Ovary (tissue), 9 donors: ENCODE measurements around the gene SERPINA4. TPM values are rescaled to one million over a fixed set of nuclear protein-coding genes. Genes with fewer than 3 reads are reported as not detected.

Source experiments
- DNase-seq, 5 donors: peaks; one replicate each; pipeline ENCODE4 v3.0.0-alpha.2; 2019 to 2020
- H3K27ac ChIP-seq, 2 donors: fragments of 200-600 bp; one replicate each; pipeline versions ENCODE4 v1.5.1 to v1.8.0; 2019 to 2022
- H3K27me3 ChIP-seq: fragments of 200-600 bp; one replicate; pipeline ENCODE4 v1.8.0; 2022
- H3K36me3 ChIP-seq: fragments of 200-600 bp; sonication (generic); one replicate; pipeline ENCODE4 v1.5.1; 2019
- H3K4me1 ChIP-seq: one replicate; pipeline ENCODE4 v1.8.1; 2013; ENCODE audit warnings: mild to moderate bottlenecking, moderate library complexity; ENCODE audit not compliant: insufficient read depth
- H3K4me3 ChIP-seq: fragments of 200-600 bp; sonication (generic); one replicate; pipeline ENCODE4 v1.5.1; 2017
- H3K9me3 ChIP-seq, 2 donors: fragments of 200-600 bp in 1 of 2; sonication (generic) in 1 of 2; one replicate each; pipeline versions ENCODE4 v1.5.1 to v1.8.1; 2013 to 2019; ENCODE audit warnings: mild to moderate bottlenecking in 1 of 2, moderate library complexity in 1 of 2
- EP300 ChIP-seq: sonication (generic); formaldehyde crosslinking; IDR thresholded peaks from one replicate; pipeline ENCODE4 v1.6.1; 2017; ENCODE audit warnings: antibody characterized with exemption
- POLR2A ChIP-seq: fragments of 450-650 bp; IDR thresholded peaks from one replicate; pipeline ENCODE4 v1.6.1; 2017; ENCODE audit warnings: antibody characterized with exemption, mild to moderate bottlenecking, moderate library complexity
- WGBS, 3 donors: extraction: QIAGEN DNeasy Blood & Tissue Kit in 1 of 3; methylation state at CpG; one replicate each; pipeline versions ENCODE4 v1.1.5 to v1.1.7; 2013 to 2017; 5-methylcytosine and 5-hydroxymethylcytosine counted together
- intact Hi-C, 4 donors: fragments of 100-400 bp; cut with DNase I; formaldehyde crosslinking; loops; one replicate each; pipeline versions ENCODE4 v1.11.0 to v1.15.1; 2022 to 2023
- polyA plus RNA-seq, 2 donors: library from polyadenylated mRNA; stranded (reverse); fragments of 200-250 nt in 1 of 2; fragments of 350-450 nt in 1 of 2; fragmentation: Illumina TruSeq in 1 of 2; extraction: RNeasy Lipid Tissue Mini Kit (QIAGEN cat#74804) in 1 of 2; gene quantifications; one replicate each; pipeline ENCODE4 v1.2.3, GENCODE V29; 2013 to 2014
- total RNA-seq, 7 donors: library from RNA; depleted of rRNA in 2 of 7; stranded (reverse); fragments of >200 nt in 2 of 7; fragmentation: NEBNext Ultra II Directional in 3 of 7; extraction: Animal tissue kit (Norgen Biotek cat#: 25700) in 3 of 7; gene quantifications; one replicate each; pipeline versions ENCODE4 v1.1.0 to v1.2.4, GENCODE V29; 2016 to 2023
- TF ChIP-seq, protein P1 (sequence below), 3 donors: fragments of 450-650 bp in 2 of 3; fragments of 200-600 bp in 1 of 3; IDR thresholded peaks; one replicate each; pipeline versions ENCODE4 v1.5.1 to v1.8.0; 2016 to 2022; ENCODE audit warnings: antibody characterized with exemption in 3 of 3, mild to moderate bottlenecking in 1 of 3
- donor health status: DM: no; HTN: no; CAD: no; lungs with moderate emphysema.
- donor health status: DM: no; HTN: no; CAD: no.
- donor health status: Bipolar disorder and iron deficiency.
- donor health status: DM: yes; HTN: yes; CAD: no.
- donor health status: DM: no; HTN: no; CAD: no.
- donor health status: DM: yes; HTN: yes; CAD: no.

SERPINA4 gene
- total and polyA plus RNA-seq, 9 donors, result 0.11 to 0.22 (median 0.15) TPM; not detected in 5

DNA sequence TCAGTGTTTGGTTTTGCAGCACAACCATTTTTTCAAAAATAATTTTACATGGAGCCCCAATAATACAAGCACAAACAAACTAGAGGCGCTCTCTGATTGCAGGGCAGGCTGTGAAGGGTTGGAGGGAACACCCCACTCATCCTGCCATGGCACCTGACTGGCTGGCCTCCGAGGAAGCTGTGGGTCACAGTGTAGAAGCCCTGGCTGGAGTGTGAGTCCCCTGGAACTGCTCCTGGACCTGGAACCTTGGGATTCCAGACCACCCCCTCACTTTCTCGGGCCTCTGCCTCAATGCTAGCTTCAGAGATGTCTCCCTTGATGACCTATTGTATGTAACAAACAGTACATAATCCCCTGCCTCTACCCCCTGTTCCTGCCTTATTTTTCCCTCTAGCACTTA lies 37.1 kb upstream of the SERPINA4 start:
- no peaks in the 10 kb centered on the region for H3K4me1 ChIP-seq
- no peak overlapping the region for H3K4me3 ChIP-seq
- H3K27ac ChIP-seq, result no peak overlapping the region
- H3K27me3 ChIP-seq, result no peaks in the 10 kb centered on the region
- intact Hi-C loops, result loop anchor here in 1 of 4 donors (5.0 kb wide), 1 partner anchor 1008 kb away; no protein-coding TSS in a partner anchor
- no peaks in the 10 kb centered on the region for H3K9me3 ChIP-seq
- no peak for DNase-seq
- 62 to 68% (median 67%) methylated on average over 3 of the region's 3 CpGs for WGBS, 3 donors
- no peaks in the 10 kb centered on the region for H3K36me3 ChIP-seq
- TF ChIP-seq EP300, result no peak
- TF ChIP-seq POLR2A, result no peak
- TF ChIP-seq, protein P1, sequence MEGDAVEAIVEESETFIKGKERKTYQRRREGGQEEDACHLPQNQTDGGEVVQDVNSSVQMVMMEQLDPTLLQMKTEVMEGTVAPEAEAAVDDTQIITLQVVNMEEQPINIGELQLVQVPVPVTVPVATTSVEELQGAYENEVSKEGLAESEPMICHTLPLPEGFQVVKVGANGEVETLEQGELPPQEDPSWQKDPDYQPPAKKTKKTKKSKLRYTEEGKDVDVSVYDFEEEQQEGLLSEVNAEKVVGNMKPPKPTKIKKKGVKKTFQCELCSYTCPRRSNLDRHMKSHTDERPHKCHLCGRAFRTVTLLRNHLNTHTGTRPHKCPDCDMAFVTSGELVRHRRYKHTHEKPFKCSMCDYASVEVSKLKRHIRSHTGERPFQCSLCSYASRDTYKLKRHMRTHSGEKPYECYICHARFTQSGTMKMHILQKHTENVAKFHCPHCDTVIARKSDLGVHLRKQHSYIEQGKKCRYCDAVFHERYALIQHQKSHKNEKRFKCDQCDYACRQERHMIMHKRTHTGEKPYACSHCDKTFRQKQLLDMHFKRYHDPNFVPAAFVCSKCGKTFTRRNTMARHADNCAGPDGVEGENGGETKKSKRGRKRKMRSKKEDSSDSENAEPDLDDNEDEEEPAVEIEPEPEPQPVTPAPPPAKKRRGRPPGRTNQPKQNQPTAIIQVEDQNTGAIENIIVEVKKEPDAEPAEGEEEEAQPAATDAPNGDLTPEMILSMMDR (IDR thresholded peaks at IDR 0.05), result no peak

DNA sequence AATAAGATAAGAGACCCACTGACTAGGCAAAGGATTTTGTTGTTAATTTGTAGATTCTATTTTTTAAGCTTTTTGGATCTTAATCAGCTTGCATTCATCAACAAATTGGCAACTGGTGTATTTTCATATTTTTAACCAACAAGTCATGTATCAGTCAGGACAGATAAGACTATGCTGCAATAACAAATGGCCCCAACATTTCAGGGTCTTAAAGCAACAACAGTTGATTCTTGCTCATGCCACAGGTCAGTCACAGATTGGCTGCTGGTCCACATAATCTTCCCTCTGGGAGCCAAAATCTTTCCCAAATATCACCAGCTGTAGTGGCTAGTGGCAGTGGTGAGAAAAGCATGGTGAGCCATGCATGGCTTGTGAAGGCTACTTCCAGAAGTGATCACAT lies 30.1 kb upstream of the SERPINA4 start:
- no peak for TF ChIP-seq POLR2A
- intact Hi-C loops, result no loop called here
- Histone ChIP-seq H3K27me3 (no peaks in the 10 kb centered on the region), H3K9me3 (no peaks in the 10 kb centered on the region), H3K4me1 (no peaks in the 10 kb centered on the region), H3K36me3 (no peaks in the 10 kb centered on the region), H3K27ac (no peak overlapping the region), H3K4me3 (no peak overlapping the region)
- no peak for DNase-seq

DNA sequence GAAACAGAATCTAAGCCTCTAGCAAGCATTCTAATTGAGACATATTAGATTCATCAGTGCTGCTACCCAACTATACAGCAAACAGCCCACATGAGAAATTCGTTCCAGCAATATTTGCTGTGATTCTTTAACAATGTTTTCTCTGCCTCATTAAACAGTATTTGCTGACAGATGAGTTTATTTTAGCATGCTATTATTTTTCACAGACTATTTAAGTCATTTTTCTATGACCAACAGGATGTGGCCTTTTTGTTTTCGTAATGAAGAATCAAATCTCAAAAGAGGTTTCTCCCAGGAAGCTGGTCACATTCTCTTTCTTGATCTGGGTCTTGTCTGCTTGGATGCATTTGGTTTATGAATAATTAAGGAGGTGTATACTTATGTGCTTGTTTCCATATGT lies 28.8 kb upstream of the SERPINA4 start:
- TF ChIP-seq EP300 (no peak), POLR2A (no peak)
- TF ChIP-seq, protein P1 (IDR thresholded peaks at IDR 0.05), result no peak
- Histone ChIP-seq H3K9me3 (no peaks in the 10 kb centered on the region), H3K36me3 (no peaks in the 10 kb centered on the region), H3K4me1 (no peaks in the 10 kb centered on the region), H3K27ac (no peak overlapping the region), H3K27me3 (no peaks in the 10 kb centered on the region), H3K4me3 (no peak overlapping the region)
- no peak for DNase-seq
- 10 to 21% (median 18%) methylated on average over 2 of the region's 2 CpGs for WGBS, 3 donors
- intact Hi-C loops, result no loop called here

DNA sequence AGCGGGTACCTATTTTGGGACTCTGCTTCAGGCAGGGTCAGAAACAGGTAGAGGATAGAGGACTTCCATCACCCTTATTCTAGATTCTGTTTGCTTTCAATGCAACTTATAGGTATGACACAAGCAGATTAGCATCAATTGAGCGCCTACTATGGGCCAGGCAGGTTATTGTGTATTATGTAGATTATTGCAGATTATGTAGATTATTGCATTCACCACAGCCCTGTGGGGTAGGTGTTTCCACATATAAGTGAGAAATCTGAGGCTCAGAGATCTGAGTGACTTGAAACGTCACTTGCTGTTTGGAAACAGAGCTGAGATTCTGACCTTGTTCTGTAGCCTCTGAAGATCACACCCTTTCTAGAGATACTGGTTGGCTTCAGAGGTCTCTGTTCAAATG lies 25.7 kb upstream of the SERPINA4 start:
- no peak overlapping the region for H3K27ac ChIP-seq
- peaks cover 2% of the 10 kb centered on the region for H3K4me1 ChIP-seq
- DNase-seq, result no peak
- TF ChIP-seq POLR2A, result no peak
- TF ChIP-seq, protein P1 (IDR thresholded peaks at IDR 0.05), result no peak
- no peak for TF ChIP-seq EP300
- 73 to 79% (median 75%) methylated on average over 3 of the region's 3 CpGs for WGBS, 3 donors
- no peaks in the 10 kb centered on the region for H3K27me3 ChIP-seq
- intact Hi-C loops, result no loop called here
- no peak overlapping the region for H3K4me3 ChIP-seq
- no peaks in the 10 kb centered on the region for H3K9me3 ChIP-seq
- H3K36me3 ChIP-seq, result no peaks in the 10 kb centered on the region

DNA sequence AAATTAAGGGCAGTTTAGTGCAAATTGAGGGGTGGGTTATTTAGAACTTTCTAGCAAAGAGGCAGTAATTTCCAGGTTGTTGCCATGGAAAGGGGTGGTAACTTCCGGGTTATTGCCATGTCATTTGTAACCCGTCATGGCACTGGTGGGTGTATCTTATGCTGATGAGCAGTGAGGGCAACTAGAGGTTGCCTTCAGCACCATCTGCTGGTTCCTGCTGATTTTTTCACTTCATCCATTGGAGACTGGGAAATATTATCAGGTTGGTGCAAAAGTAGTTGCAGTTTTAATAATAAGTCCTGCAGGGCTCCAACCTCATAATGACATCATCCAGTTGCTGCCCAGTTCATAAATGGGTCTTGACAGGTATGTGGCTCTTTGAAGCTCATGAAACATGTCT lies 24.4 kb upstream of the SERPINA4 start:
- no peaks in the 10 kb centered on the region for H3K27me3 ChIP-seq
- H3K27ac ChIP-seq, result no peak overlapping the region
- no peaks in the 10 kb centered on the region for H3K9me3 ChIP-seq
- peaks cover 2% of the 10 kb centered on the region for H3K4me1 ChIP-seq
- 38 to 41% (median 39%) methylated on average over 2 of the region's 2 CpGs for WGBS, 3 donors
- TF ChIP-seq, protein P1 (IDR thresholded peaks at IDR 0.05), result no peak
- TF ChIP-seq EP300 (no peak), POLR2A (no peak)
- H3K36me3 ChIP-seq, result no peaks in the 10 kb centered on the region
- no peak for DNase-seq
- no peak overlapping the region for H3K4me3 ChIP-seq
- intact Hi-C loops, result no loop called here
